B cell (primary cell): ENCODE measurements around the gene CPA1.

Experiments used
- EZH2 ChIP-seq: IDR thresholded peaks from 2 replicates; pipeline ENCODE4 v1.6.1; 2012; ENCODE audit warnings: borderline replicate concordance, low read depth, mild to moderate bottlenecking, moderate library complexity, low read length; ENCODE audit not compliant: insufficient read depth, poor library complexity, severe bottlenecking
- TF ChIP-seq, protein P1 (sequence below): fragments of 200-600 bp; IDR thresholded peaks from one replicate; pipeline ENCODE4 v1.8.0; 2022; ENCODE audit warnings: antibody characterized with exemption, mild to moderate bottlenecking

GRCh38 chr7:130372402-130373165, 7.7 kb upstream of the CPA1 start:
- TF ChIP-seq, protein P1, sequence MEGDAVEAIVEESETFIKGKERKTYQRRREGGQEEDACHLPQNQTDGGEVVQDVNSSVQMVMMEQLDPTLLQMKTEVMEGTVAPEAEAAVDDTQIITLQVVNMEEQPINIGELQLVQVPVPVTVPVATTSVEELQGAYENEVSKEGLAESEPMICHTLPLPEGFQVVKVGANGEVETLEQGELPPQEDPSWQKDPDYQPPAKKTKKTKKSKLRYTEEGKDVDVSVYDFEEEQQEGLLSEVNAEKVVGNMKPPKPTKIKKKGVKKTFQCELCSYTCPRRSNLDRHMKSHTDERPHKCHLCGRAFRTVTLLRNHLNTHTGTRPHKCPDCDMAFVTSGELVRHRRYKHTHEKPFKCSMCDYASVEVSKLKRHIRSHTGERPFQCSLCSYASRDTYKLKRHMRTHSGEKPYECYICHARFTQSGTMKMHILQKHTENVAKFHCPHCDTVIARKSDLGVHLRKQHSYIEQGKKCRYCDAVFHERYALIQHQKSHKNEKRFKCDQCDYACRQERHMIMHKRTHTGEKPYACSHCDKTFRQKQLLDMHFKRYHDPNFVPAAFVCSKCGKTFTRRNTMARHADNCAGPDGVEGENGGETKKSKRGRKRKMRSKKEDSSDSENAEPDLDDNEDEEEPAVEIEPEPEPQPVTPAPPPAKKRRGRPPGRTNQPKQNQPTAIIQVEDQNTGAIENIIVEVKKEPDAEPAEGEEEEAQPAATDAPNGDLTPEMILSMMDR, result no peak
- TF ChIP-seq EZH2, result no peak
